ENCODE results near the gene JAG2.

Gene JAG2

DNA sequence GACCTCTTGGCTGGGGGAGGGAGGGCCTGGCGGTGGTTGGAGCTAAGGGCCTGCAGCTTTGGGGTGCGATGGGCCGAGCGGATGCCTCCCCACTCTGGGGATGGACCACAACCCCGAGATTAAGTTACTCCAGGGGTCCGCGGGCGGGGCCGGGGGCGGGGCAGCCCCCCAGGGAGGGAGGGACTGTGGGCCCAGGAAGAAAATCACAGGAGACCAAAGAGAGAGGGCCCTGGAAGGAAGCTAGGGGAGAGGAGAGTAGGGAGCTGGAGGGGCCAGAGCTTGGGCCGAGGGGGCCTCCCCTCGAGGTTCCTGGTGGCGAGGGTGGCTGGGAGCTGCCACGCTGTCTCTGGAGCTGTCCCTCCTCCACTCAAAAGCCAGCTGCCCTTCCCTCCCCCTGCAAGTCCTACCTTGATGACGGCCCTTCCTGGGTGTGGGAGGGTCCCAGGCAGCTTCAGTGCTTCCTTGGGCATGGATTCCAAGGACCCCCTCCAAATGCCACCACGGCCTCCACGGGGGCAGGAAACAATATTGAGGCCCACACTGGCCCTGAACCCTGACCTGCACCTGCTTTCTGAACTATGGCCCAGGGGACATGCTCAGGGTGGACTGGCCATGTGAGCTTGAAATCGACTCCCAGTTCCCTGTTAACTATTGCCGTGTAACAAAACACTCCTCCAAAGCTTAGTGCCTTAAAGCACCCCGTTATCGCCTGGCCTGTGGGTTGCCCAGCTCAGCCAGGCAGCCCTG lies 13.1 kb upstream of the JAG2 start:
- DNase-seq = no peak

DNA sequence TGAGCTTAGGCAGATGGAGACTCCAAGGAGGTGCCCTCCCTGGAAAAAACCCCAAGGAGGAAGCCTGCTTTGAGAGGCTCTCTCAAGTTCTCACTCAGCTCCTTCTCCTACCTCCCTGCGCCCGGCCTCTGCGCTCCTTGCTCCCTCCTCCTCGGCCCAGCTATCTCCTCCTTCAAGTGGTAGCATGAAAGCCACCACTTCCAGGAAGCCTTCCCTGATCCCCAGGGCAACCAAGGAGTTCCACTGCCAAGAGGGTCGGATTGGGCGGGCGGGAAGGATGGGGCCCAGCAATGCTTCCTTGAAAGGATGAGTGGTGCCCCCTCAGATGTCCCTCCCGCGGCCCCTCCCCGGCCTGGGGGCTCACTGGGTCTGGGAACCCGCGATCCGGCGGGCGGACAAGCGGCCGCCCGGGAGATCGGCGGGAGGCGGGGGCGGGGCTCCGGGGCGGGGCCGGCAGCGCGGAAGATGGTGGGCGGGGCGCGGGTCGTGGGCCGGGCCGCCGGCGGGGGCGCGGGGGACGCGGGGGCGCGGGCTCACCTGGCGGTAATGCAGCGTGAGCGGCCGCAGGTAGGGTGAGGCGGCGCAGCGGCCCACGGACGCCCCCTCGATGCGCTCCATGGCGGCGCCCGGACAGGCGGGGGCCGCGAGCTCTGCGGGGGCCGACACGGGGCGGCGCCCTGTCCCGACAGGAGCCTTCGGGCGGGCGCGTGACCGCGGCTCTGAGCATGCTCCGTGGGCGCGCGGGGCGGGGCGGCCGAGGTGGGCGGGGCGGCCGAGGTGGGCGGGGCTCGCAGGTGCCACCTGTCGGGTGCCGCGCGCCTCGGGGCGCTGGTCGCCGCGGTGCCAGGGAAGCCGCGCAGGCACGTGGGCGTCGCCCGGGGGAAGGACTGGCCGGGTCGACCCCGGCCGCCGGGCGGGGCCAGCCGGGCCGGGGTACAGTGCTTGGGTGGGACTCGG lies 12.3 kb upstream of the JAG2 start, which contains the start of gene NUDT14:
Gene NUDT14 (minus strand): TSS at position 721 of the 957 bp plus-strand sequence. CDS start 103 bp downstream, at position 618.
- peak; percentile 88 for DNase-seq

DNA sequence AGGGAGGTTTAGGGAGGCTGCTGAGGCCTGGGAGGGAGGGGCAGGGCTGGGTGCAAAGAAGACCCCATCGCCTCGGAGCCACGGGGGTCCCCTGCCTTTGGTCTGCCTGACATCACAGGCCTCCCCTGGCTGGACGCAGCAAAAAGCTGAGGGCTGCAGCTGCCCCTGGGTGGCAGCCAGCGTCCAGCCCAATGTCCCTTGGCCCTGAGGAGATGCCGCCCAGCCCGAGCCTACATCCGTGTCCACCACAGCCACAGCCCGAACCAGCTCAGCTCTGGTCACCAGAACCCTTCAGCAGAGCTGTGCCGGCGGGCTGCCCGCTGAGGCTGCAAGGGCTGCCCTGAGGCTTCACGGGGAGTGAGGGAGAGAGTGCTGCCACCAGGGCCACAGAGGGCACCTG lies 10.6 kb upstream of the JAG2 start:
- no peak for DNase-seq

DNA sequence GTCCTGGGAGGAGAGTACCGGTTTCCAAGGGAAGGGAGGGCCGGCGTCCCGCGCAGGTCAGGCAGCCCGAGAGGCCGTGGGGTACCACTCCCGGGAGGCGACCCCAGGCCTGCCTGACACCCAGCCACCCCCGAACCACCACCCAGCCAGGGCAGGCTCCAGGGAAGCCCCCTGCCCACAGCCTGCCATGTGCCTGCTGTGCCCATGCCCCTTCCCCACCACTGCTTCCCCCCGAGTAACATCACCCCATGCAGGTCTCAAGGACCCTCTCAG lies 10.2 kb upstream of the JAG2 start:
- no peak for DNase-seq

DNA sequence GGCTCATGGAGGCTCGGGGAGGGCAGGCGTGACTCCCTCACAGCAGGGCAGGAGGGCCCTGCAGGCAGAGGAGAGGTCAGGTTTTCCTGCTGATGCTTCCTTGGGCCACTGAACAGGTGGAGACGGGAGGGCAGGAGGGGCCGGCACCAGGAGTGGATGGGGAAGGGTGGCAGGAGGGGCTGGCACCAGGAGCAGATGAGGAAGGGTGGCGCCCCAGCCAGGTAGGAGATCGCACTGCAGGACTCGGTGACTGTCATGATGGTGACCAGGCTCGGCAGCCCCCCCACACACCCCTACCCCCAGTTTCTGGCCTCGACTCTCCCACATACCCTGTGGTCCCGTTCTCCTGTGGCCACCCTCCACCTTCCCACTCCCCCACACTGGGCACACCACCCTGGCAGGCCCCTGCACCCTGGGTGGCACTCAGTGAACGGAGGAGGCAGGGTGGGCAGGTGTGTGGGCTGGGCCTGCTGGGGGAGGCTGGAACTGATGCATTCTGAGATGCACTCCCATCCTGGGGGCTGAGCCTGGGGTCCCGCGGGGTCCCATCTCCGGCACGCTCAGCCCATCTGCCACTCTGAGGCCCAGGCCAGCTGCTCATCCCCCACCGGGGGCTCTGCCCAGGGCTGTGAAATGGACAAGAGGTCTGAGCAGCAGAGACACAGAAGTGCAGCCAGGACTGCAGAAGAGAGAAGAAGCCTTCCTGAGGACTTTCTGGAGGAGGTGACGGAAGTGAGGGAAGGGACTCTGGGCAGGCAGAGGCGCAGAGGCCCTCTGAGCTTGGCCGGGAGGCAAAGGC lies 9.7 kb upstream of the JAG2 start:
- DNase-seq = no peak

DNA sequence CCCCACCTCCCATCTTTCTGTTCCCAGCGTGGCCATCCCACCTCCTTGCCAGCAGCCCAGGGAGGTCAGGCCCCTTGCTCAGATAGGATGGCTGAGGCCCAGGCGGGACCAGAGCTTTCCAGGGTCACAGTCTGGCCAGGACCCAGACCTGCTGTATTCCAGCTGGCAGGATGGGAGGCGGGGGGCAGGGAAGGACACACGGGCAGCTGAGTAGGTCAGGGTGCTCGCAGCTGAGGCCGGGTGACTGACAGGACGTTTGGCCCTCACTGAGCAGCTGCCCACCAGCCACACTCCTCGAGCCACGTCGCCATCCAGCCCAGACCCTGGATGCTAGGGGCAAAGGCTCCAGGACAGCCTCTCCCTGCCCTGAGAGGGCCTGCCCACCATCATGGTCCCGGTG lies 8.5 kb upstream of the JAG2 start:
- DNase-seq = no peak

DNA sequence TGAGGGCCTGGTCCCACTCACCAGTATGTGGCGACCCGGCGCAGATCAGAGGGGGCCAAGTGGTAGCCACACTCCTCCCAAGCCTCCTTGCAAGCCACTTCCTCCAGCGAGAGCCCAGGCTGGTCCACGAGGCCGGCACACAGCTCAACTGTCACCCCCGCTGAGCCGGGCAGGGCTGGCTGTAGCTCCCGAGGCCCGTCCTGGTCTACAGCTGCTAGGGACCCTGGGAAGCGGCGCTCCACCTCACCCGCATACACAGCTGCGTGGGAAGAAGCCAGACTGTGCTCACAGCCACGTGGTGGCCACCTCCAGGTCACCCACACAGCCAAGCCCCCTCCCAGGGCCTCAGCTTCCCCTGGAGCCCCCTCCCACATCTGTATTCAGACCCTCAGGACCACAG lies 7.9 kb upstream of the JAG2 start:
- no peak for DNase-seq

DNA sequence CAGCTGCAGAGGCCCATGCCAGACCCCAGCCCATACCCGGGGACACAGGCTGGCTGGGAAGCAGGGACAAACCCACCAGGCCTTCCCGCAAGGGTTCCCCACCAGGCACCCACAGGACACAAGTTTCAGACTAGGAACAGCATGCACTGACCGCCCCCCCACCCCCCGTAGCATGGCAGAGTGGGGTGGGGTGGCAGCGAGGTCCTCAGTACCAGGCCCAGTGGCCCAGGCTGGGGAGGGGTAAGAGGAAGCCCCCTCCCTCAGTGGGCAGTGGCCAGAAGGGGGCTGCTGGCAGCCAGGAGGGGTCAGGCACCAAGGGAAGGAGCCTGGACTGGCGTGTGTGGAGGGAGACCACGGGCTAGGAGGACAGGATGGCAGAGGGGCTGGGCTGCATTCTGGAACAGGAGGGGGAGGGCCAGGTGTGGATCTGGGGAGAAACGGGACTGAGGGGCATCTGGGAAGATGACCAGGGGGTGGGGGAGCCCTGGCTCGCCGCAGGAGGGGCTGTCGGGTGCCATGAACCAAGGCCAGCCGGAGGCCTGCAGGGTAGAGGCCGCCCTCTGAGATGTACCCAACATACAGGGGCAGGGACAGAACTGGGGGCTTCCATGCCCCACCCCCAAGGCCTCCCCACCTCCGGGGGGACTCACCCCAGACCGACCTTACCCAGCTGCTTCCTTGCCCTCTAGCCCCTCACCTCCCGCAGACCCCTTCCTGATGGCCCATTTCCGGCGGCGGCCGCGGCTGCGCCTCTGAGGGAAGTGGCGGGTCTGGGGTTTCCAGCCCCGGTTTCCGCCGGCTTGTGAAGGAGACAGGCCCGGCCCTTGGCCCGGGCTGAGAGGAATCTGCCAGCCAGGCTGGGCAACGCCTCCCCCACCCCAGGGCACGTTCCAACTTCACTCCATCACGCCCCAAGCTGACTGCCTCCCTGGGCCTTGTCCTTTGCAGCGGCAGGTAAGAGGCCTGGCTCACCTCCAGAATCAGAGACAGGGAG lies 5.6 kb upstream of the JAG2 start:
- no peak for DNase-seq

DNA sequence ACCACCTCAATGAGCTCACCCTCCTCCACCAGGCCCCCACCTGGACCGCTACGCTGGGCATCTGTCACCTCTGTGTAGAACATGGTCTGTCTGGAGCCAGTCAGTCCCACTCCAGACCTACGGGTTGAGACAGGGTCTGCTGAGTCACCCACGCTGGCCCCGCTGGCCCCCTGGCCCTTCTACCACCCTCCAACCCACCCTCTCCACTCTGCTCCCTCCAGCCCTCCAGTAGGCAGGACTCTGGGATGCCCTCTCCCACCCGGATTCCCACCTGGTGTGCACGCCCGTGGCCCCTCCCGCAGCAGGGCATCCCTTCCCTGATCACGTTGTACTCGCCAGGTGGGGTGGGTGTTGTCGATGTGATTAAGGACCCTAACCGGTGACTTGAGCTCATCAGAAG lies 4.6 kb upstream of the JAG2 start:
- DNase-seq = no peak

DNA sequence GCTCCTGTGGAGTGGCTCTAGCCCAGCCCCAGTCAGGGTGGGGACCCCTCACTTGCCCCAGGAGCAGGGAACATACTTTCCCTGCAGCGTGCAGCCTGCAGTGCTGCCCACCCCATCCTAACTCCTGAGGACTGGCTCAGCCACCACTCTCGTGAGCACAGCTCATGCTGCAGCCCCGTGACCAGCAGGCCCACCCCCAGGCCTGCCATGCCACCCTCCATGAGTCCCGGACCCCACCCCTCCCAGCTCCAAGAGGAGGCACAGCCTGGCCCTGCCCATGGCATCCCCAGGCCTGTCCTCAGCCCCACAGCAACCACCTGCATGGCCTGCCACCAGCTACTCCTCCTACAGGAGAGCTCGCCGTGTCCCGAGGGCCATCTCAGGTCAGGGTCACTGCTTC lies 3.9 kb upstream of the JAG2 start:
- no peak for DNase-seq

DNA sequence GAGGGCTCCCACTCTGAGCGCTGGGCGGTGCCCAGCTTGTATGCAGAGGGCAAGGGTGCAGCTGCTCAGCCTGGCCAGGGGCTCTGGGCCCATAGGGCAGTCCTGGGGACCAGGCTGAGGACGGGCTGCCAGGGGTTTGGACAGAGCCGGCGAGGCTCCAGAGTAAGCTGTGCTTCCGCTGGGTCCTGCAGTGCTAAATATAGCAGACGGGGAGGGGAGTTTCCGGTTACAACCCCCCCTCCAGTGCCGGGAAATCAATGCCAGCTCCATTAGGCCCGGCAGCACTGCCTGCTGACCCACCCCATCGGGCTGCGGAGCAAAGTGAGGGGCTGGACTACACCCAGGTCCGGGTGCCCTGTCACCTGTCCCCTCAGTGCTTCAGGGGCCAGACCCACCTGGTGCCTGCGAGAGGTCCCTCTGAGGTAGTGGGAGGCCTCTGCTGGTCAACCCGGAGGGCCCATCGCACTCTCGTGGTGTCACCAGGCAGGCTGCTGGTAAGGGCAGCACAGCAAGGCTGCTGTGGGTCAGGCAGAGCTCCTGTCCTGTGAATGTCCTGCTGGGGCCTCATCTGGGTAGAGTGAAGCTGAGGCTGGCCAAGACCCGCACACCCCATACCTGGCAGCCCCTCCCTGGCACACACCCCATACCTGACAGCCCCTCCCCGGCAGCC lies 2.6 kb upstream of the JAG2 start:
- DNase-seq = peak; percentile 83

DNA sequence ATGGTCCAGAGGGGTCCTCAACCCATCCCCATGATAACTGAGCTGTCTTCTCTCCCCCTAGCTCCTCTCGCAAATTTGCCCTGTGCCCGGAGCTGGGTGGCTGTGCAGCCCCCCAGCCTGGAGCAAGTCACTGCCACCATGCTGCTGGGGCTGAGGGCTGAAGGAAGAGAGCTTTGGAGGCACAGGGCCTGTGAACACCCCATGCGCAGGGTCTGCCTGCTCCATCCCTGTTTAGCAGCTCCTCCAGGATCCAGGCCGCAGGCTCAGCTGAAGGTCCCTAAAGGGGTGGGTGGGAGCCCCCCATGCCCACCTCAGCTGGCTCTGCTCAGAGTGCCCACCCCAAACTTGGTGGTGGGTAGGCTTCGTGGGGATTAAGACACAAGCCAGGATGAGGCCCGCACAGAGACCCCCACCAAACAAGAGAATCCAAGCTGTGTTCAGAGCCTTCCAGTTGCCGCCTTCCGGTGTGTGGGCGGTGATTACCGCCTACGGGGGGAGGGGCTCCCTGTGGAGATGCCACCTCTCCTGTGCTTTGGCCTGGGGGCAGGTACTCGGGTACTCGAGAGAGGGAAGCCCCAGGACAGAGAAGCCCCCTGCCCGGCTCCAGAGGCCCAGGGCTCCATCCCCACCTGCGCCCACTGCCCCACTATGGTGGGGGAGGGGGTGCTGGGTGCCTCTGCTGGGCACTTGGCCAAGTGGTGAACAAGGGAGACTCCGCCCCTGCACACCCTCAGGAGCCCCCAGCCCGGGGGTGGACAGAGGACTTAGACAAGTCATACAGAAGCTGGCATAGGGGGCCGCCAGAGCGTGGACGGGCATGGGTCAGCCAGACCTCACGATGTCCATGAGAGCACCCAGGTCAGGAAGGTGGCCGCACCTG lies 1.4 kb upstream of the JAG2 start:
- peak; percentile 37 for DNase-seq

DNA sequence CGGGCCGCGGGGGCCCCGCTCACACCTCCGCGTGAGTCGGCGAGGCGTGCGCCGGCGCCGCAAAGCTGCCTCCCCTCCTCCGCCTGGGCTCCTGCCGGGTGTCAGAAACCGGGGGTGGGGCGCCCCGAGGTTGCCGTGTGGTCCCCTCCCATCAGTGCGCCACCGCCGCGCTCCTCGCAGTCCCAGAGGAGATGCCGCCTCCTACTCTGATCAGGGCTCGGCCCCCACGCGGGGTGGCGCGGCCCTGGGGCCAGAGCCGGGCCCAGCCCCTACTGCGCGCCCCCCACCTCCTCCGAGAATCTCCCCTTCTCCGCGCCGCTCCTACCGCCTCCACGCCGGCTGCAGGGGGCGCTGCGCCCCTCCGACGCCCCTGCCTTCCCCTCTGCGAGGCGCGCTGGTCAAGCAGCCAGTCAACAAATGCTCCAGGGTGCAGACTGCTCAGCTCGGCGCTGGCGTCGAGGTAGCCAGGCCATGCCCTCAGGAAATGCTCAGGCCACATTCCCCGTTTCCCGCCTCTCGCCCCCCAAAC lies 467 bp upstream of the JAG2 start:
- DNase-seq = peak; percentile 54

DNA sequence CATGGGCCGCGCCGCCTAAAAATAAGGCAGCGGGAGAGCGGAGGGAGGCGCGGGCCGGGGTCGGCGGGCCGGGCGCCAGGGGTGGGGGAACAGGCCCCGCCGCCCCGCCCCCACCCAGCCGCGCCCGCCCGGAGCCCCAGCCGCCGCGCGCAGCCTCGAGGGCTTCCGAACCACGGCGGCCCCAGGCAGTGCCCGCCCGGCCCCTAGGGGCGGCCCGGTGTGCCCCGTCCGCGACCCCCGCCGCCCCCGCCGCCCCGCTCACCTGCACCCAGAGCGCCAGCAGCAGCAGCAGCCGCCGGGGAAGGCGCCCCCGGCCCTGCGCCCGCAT lies 519 bp downstream of the JAG2 start:
- no peak for DNase-seq

DNA sequence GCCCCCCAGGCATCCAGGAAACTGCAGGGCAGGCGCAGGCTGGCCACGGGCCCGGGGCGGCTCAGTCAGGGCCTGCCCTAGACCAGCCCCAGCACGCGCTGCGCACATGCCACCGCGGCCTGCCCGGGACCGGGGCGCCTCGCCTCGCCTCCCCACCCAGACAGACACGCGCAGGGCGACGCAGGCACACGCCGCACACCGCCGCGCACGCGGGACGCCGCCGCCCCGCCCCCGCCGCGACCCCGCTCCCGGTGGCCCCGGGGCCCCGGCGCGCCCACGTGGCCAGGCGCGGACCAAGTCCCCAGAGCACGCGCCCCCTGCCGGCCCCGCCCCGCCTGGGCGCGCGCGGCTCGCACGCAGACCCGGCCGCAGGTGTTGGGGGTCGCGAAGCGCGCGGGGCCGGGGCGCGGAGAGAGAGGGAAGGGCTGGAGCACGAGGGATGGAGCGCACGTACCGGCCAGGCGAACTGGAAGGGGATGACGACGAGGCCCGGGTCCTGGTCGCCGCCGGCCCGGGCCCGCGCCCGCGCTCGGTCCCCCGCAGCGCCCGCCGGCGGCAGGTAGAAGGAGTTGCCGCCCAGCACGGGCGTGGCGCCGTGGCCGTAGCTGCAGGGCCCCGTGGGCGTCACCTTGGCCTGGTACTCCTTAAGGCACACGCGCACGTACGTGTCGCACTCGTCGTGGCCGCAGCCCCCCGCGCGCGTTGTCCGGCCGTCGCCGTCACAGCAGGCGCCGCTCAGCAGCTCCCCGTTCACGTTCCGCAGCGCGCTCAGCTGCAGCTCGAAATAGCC lies 1.1 kb downstream of the JAG2 start:
- peak; percentile 59 for DNase-seq

DNA sequence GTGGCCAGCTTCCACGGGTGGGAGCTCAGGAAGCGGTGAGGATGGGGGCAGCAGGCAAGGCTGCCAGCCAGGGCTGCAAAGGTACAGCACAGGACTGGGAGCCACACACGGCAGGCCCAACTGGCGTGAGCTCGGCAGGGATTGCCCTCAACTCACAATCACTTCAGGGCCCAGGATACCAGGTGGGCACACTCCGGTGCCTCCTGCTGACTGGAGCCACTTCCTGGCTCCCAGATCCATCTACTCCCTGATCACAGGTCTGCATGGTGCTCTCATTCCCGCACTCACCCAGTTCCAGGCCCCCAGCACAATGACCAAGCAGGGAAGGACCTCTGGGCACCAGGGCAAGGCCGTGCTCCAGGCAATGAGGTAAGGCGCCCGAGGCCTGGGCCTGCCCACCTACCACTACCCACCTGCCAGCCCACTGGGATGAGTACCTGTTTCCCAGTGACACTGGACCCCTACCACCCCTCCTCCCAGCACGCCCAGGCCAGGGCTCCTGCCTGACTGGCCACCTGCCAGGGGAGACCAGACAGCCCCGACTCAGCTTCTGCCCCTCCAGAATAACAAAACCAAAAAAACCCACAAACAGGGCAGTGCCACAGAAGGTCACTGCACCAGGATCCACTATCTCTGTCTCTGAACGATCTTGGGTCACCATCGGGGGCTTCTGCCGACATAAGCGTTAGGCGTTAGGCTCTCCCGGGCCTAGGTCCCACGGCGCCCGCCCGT lies 1.8 kb downstream of the JAG2 start:
- no peak for DNase-seq

DNA sequence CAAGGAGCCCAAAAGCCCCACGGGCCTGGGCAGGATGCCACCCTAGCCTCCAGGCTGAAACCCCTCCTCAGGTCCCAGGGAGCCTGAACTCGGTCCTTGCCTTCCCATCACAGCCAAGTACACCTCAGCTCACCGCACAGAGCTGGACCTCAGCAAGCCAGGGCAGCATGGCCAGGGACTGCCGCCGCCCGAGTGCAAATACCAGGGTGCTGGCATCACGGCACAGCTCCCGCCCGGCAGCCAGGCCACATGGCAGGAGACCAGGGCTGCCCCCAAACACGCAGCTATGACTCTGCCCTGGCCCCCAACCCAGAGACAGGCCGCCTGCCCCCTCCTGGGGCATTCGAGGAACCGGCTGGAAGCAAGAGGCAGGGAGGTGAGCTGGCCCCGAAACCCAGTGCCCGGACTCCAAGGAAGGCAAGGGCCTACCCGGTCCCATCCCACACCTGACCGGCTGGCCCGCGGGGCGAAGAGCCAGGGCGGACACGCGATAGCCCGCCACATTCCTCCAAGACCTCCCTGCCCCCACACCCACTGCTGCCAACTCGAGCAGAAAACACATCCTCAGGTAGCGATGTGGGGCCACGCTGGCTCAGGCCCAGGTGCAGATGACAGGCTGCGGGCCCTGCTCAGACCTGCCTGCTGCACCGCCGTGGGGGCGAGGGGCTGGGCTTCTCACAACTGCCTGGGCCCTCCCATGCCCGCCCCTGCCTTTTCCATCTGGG lies 2.7 kb downstream of the JAG2 start:
- no peak for DNase-seq

DNA sequence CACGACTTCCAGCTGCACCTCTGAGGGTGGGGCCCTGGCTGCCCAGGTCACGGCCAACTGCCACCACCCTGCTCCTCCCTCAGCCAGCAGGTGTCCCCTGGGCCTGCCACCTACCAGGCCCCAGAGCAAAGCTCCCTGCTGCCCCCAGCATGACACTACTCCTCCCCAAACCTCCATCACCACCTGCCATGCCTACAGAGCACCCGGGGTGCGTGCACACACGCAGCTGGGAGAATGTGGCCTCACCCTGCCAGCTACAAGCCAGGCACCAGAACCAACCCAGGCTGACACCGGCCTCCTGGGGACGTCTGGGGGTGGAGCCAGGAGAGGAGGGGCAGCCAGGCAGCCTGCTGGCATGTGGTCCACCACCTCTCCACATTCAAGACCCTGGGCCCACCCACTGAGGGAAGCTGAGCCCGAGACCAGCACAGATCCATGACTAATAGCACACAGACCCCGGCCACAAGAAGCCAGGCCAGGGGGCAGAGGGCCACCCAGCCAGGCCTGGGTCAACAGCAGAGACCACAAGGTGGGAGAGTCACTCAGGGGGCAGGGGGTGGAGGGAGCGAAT lies 3.4 kb downstream of the JAG2 start:
- peak; percentile 98 for DNase-seq
